IPS DF 4.7 (cell line): ENCODE data around the gene KRT6A.
"Not testable (repeated sequence)": the region's sequence is repeated elsewhere in the genome, so short reads cannot be mapped to it uniquely, and the experiment has no call there.

Experiments used
- DNase-seq: peaks from one replicate; pipeline ENCODE4 v3.0.0-alpha.2; 2013; ENCODE audit warnings: low spot score; ENCODE audit errors: extremely low read depth

The KRT6A gene

DNA sequence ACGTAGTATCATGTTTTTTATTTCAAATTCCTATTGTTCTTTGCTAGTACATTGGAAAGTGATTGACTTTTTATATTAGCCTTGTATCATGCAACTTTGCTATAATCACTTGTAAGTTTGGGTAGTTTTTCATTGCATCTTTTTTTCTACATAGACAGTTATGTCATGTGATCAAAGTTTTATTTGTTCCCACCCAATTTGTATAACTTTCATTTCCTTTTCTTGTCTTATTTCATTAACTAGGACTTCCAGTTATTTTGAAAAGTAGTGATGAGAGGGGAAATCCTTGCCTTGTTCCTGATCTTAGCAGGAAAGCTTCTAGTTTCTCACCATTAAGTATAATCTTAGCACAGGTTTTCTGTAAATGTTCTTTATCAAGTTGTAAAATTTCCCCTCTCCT, 9.8 kb upstream of the KRT6A start:
- DNase-seq = no peak

DNA sequence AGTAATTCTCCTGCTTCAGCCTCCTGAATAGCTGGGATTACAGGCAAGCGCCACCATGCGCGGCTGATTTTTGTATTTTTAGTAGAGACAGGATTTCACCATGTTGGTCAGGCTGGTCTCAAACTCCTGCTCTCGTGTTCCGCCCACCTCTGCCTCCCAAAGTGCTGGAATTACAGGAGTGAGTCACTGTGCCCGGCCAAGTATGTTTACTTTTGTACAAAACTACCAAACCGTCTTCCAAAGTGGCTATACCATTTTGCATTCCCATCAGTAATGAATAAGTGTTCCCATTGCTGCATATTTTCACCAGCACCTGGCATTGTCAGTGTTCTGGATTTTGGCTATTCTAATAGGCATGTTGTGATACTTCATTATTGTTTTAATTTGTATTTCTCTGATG, 8.4 kb upstream of the KRT6A start:
- no peak for DNase-seq

DNA sequence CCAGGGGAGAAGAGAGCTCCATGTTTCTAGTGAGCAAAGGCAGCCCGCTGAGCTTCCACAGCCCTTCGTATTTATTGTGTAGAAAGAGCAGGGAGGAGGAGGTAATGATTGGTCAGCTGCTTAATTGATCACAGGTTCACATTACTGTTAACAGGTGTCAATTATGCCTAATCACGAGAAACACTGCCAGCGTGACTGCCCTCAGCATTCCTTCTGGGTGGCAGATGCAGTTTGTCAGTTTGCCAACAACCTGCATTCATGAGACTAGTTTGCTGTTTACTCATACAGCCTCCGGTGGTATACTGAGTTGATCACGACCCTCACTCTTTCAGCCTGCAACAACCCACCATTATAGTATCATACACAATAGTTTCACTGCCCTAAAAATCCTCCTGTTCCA, 7.5 kb upstream of the KRT6A start:
- DNase-seq = not testable (repeated sequence)

DNA sequence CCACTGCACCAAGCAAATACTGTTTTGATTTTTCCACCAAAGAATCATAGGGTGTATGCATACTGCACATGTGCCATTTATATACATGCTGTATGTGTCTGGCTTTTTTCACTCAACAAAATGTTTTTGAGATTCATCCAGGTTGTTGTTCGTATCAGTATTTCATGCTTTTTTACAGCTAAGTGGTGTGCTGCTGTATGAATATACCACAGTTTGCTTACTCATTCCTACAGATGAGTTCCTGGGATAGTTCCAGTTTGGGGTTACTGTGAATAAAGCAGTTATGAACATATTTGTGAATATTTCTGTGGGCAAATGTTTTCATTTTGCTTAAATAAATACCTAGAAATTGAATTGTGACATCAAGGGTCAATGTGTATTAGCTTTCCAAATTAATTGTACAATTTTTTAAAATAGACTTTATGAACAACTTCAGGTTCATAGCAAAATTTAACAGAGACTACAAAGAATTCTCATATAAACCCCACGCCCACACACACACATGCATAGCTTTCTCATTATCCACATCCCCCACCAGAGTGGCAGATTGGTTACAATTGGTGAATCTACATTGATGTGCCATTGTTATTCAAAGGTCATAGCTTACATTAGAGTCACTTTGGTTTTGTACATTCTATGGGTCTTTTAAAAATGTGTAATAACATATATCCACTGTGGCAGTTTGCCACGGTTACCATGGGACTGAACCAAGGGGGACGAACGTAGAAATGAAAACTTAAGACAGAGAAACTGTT, 6.9 kb upstream of the KRT6A start:
- no peak for DNase-seq

DNA sequence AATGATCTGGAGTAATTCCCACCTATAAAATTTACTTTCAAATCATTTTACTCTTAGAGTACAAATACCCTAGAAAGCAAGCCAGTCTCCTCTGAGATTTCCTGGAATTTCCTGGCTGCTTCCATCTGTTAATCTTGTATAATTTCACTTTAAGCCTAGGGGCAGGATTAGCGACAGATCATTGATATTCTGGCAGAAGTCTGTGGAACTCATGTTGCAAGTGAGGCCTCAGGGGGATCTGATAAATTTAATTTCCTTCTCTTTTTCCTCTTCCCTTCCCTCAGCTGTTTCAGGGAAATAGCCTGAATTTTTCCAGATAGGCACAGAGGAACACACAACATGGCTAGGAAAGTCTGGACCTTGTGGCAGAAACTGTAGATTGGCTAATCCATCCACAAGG, 5.9 kb upstream of the KRT6A start:
- DNase-seq = no peak

DNA sequence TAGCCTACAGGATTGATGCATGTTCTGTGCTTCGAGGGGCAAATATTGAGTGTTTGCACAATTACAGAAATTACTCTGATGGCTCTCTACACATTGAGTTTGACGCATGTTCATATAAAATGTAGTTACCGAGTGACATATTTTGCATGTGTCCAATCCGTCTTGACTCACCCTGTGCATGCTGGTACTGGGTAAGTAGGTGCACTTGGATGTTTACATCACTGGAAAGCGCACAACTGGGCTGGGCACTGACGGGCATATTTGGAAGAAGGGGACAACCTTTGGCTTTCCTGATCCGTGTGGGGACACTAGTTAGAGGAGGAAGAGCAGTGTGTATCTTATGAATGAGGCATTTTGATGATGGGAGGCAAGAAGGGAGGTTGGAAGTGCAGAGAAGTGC, 4.9 kb upstream of the KRT6A start:
- no peak for DNase-seq

DNA sequence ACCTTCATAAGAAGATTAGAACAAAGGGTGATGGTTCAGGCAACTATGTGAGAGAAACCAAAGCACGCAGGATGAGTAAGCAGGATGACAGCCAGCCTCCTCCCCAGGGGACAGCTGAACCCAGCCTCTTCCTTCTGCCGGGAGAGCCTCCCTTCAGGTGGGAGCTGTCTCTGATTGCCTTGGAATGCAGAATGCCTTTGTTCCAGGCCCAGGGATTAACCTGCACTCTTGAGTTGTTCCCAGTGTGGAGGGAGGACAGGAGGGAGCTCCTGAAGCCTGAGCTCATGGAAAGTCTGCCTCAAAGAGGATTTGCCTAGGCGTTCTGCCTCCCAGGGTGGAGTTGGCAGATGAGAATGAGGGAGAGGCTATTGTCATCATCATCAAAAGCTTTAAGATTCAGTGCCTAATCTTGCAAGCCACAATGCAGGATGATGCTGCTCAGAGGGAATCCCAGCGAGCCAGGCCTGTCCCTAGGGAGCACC, 3.6 kb upstream of the KRT6A start:
- peak; percentile 41 for DNase-seq

DNA sequence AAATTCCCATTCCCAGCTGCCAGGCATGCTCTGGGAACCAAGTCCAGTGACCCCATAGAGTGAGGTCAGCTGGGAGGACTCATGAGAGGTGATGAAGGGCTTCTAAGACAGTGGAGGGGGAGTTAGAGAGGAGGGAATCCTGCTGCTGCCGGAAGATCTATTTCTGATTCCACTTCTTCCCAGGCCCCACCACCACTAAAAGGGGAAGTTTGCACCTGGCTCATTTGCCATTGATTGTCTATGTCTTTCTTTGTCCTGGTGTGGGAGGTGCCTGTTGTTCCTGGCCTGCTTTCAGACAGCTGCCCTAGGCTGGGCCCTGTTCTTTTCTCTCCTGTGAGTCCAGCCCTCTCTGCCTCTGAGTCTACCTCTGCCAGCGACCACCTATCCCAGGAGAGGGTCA, 3.0 kb upstream of the KRT6A start:
- no peak for DNase-seq

DNA sequence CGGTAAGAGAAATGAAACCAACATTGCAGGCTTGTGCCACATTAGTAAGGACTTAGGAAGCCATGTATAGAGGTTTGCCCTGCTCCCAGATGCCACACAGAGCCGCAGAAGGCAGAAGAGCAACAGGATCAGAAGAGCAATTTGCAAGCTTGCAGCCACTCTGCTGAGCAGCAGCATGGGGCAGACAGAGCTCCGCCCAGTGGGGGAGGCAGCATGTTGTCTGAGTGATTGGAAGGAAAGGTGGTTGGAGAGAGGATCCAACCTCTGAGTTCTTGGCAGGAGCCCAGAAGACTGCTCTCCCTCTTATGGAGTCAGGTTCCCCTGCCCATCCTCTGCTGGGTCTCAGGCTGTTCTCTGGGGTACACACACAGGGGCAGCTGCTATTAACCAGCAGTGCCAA, 2.3 kb upstream of the KRT6A start:
- peak; percentile 28 for DNase-seq

DNA sequence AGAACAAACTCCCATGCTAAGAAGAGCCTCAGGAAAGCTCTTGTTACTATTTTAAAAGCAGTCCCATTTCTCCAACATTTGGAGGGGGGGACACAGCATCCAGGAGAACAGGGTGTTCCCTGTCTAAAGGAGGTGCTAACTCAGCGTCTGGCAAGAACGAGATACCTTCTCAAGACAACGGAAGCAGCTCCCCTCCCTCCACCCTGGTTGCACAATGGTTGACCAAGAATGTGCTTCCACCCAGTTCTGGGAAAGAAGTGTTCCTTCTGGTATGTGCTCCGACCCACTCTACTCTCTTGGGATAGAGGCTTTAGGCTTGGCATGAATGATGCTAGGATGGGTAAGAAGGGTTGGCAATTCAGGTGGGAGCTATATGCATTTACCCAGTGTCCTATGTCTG, 1.5 kb upstream of the KRT6A start:
- DNase-seq = no peak

DNA sequence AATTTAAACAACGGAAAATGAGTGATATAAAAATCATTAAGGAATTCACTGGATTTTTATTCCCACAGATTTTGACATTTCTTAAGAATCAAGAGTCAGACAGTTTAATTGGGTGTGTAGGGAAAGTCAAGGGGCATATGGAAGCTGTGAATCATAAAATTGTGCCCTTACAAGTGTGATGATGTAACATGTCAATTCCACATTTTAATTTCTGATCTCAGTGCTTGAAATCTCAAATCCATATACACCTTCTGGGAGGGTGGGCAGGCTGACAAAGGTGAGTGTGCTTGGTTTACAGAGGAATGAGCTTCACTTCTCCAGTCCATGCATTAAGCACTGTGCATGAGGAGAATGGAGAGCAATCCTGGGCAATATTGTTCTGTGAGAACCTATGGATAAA, 1.0 kb upstream of the KRT6A start:
- DNase-seq = no peak

DNA sequence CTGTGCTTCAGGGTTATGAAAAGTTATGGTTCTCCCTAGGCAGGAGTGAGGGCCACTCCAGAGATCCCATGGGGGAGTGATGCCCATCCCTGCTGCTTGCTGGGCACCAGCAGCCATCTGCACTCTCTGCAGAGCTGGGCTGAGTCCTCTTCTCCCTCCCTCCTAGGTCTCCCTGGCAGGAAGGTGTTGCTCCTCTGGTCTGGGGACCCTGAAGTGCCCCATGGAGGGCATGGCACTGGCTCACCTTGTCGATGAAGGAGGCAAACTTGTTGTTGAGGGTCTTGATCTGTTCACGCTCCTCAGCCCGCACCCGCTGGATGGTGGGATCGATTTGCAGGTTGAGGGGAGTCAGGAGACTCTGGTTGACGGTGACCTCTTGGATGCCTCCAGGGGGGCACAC, 652 bp downstream of the KRT6A start:
- not testable (repeated sequence) for DNase-seq

DNA sequence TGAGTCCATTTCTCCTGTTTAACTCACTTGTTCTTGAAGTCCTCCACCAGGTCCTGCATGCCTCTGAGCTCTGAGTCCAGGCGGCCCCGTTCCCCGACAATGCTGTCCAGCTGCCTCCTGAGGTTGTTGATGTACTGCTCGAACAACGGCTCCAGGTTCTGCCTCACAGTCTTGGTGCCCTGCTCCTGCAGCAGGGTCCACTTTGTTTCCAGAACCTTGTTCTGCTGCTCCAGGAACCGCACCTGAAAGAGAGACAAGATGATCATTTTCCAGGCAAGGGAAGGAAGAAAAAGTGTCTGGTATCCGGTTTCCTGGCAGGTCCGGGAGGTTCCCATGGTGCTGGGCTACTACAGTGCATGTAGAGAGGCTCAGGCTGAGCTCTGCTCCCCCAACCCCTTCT, 1.6 kb downstream of the KRT6A start:
- not testable (repeated sequence) for DNase-seq

DNA sequence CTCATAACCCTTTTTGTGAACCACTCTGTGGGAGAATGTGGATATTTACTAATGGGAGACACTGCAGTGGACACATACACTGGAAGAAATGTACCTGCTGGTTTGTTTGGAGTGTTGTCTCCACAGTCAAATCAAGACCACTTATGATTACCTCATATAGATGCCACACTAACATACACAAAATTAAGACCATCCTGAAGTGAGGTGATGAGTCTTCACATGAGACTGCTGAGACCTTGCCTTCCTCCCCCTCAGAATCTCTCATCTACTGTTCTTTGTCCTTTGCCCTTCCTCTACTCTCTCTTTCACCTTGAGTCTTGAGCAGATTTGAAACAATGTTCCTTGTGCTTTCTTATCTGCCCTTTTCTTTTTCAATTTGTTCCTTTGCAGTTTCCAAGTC, 4.3 kb downstream of the KRT6A start:
- no peak for DNase-seq

DNA sequence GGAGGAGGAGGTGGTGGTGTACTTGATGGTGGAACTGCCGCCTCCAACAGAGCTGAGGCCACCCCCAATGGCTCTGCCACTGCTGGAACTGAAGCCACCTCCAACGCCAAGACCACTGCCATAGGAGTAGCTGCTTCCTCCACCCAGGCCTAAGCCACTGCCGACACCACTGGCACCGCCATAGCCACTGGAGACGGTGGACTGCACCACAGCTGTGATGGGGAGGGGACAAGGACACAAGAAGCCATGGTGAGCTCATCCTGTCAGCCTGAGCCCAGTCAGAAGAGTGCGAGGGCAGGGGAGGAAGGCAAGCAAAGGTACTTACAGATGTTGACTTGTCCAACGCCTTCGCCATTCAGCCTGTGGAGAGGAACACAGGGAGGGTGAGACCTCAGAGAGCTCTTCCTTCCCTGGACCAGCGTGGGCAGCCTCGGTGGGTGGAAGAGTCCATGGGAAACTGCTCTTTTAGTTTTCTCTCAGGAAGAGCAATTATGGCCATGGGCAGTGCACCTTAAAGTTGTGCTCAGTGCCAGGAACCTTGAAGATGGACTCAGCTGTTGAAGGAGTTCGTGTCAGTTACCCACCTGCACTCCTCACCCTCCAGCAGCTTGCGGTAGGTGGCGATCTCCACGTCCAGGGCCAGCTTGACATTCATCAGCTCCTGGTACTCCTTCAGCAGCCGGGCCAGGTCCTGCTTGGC, 5.2 kb downstream of the KRT6A start:
- DNase-seq = not testable (repeated sequence)

DNA sequence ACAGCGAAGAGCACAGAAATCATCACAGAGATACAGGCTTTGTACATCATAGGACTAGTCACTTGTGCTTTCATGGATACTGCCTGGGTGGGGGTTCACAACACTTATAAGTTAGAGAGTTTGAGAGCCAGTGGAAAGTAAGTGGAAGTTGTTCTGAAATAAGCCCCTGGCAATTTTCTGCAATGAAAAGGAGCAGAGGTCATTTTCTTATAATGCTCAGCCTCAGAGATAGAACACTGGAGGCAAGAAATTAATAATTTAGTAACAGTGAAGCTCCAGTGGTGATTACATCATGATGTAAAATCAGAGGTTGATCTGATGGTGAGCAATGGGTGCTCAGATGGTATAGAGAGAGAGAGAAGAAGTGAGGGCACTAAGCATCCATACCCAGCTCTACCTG, 5.8 kb downstream of the KRT6A start:
- no peak for DNase-seq

DNA sequence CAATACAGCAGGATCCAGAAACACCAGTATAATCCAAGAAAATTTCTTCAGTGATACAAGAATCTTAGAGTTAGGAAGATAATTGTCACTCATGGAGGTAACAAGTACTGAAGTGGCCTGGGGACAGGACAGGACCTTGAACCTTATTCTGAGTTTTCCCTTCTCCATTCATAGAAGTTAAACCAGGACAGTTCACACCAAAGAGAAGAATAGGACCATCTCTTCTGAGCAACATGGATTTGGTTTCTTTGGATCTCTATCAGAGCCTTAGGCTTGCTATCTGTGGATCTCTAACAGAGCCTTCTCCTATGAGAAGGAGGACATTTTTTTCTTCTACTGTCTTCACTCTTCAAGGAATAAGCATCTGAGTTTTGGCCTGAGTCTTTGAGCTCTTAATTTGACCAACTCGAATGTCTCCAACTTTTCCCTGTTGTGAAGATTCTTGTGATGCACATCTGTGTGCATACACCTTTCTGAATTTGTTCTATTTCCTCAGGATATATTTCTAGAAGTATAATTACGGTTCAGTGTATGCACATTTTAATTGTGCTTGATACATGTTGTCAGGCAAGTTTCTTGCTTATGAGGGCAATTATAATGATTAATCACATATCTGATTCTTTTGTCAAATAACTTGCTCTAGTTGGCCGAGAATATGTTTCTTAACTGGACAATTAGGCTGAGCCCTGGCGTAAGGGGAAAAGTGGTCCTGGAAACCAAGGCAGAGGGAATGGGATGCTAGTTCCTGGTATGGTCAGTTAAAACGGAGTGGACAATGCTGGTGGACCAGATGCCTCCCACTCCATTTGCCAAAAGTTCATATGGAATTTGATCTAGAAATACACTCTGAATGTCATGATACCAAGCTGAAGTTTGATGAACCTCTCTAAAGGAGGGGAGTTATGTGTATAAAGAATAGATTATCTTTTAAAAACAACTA, 6.6 kb downstream of the KRT6A start:
- DNase-seq = no peak

DNA sequence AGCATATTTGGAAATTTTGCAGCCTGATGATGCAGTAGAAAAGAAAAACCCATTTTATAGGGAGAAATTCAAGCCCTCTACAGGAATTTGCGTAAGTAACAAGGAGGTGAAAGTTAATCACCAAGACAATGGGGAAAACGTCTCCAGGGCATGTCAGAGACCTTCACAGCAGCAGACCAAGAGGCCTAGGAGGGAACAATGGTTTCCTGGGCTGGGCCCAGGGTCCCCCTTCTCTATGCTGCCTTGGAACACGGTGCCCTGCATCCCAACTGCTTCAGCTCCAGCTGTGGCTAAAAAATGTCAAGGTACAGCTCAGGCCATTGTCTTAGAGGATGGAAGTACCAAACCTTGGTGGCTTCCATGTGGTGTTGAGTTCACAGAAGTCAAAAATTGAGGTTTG, 13.0 kb downstream of the KRT6A start:
- no peak for DNase-seq

DNA sequence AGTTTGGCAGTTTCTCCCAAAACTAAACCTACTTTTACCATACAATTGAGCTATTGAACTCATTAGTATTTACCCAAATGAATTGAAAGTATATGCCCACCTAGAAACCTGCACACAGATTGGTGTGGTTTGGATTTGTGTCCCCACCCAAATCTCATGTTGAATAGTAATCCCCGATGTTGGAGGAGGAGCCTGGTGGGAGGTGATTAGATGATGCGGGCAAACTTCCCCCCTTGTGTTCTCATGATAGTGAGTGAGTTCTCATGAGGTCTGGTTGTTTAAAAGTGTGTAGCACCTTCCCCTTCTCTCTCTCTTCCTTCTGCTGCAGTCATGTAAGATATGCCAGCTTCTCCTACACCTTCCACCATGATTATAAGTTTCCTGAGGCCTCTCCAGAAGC, 15.4 kb downstream of the KRT6A start:
- DNase-seq = no peak

DNA sequence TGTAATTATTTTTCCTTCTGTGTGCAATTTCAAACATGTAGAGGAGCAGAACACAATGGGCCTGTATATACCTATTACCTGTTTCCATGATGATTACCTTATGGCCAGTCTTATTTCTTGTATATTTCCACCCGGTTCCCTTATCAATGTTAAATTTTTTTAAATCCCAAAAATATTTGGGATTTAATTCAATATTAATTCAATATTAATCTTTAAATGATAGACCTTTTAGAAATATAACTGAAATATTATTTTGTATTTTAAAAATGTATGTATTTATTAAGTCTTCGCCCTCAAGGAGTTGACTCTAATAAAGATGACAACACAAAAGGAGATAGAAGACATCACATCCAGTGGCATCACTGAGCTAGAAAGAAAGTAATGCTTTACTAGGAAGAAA, 18.8 kb downstream of the KRT6A start:
- DNase-seq = no peak

DNA sequence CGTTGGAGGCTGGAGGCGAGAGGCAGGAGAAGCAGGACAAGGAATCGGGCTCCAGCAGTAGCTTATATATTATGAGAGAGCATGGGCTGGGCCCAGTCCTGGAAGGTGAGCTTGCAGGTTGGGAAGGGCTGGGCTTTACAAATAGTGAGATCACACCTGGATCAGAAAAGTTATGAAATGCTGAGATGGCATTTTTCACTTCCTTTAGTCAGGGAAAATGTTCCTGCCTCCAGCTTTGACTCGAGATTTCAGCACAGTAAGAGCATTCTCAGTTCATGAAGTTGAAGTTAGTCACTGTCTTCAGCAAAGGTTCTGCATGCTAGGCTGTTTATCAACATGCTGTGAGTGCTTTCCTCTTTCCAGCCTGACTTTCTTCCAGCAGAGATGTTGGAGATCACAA, 19.3 kb downstream of the KRT6A start, which contains the start of gene KRT6C:
Gene KRT6C, minus strand, starts transcription at position 38 of the 400 bp plus-strand sequence. CDS start 68 bp downstream, outside the sequence.
- no peak for DNase-seq

DNA sequence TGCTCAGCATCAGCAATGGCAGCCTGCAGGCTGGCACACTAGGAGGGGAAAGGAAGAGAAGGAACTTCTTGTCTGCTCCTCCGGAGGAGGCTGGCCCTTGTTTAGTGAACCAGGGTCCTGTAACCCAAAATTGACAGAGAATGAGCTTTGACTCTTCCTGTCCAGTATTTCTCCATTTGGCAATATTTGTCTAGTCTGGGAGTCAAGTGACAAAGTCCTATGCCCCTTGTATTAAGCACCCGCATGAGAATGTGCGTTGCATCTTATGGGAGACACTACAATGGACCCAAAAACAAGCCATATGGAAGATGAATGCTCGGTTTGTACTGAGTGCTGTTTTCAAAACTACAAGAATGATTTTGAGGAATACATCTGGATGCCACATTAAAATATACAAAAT, 23.2 kb downstream of the KRT6A start:
- no peak for DNase-seq
